Measurements from ENCODE around the gene CBFA2T3. TPM values are rescaled to one million over a fixed set of nuclear protein-coding genes. Genes with fewer than 3 reads are reported as not detected.

Gene CBFA2T3
- total RNA-seq, 1 experiment from 2014 or later = 2.9 TPM

DNA sequence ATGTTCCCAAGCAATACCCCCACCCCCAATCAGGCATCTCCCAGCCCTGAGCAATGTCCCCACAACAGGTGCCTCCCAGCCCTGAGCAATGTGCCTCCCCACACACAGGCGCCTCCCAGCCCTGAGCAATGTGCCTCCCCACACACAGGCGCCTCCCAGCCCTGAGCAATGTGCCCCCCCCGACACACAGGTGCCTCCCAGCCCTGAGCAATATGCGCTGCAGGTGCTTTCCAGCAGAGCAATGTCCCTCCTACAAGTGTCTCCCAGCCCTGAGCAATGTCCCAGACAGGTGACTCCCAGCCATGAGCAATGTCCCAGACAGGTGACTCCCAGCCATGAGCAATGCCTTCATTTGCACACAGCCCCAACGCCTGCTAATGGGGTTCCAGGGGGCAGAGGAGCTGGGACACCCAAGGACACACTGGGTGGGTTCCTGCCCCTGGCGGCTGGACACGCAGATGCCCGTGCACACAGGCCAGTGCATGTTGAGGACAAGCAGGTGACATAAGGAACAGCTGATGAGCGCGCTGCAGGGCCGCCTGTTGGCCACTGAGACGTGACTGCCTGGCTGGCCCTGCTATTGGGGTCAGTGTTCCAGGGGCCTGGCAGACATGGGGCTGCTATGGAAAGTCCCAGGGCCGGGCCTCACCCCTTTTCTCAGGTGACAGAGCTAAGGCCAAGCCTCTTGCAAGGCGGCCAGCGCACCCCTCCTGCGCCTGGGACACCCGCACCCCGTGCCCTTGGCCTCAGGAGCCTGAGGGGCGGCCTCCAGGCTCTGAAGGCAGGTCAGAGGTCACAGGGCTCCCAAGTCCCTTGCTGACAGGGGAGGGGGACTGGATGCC, 83.7 kb downstream of the CBFA2T3 start:
- no peak overlapping the region for H2BK20ac ChIP-seq (ENCODE audit: low read depth, low read length, poor library complexity, severe bottlenecking)
- H3T11ph ChIP-seq (ENCODE audit: low read length) = no peak overlapping the region
- H2BK12ac ChIP-seq (ENCODE audit: insufficient read length, low read depth, low read length) = no peak overlapping the region
- no peak overlapping the region for H3K27ac ChIP-seq (ENCODE audit: insufficient read length, low read depth, low read length)
- no peaks in the 10 kb centered on the region for H3K79me2 ChIP-seq (ENCODE audit: insufficient read depth, low read length)
- H4K8ac ChIP-seq (replicated peaks; ENCODE audit: insufficient read length, low read depth, low read length) = no peak overlapping the region
- peaks cover 7% of the 10 kb centered on the region for H3K27me3 Mint-ChIP-seq (ENCODE audit: low read depth)
- H3K9me3 ChIP-seq (ENCODE audit: control insufficient read depth, low read depth, low read length) = no peaks in the 10 kb centered on the region
- peaks cover 0 to 8% of the 10 kb centered on the region in 2 experiments; a peak in 4 of 5 replicates for H3K9me3 Mint-ChIP-seq
- no peak overlapping the region for H4K5ac ChIP-seq (ENCODE audit: insufficient read length, low read depth, low read length)
- no peak overlapping the region for H4K91ac ChIP-seq (ENCODE audit: insufficient read length, low read depth, low read length)
- H3K9ac ChIP-seq (ENCODE audit: extremely low read depth, insufficient read length, low read length) = no peak overlapping the region
- no peak overlapping the region for H2BK120ac ChIP-seq (ENCODE audit: low read depth, low read length, poor library complexity, severe bottlenecking)
- WGBS (ENCODE audit: extremely low coverage, insufficient read length, low lambda C conversion rate) = no CpG with 5 or more reads among the region's 19 CpGs
- H2AFZ ChIP-seq (ENCODE audit: low read length) = no peak overlapping the region
- no peak overlapping the region for H2BK15ac ChIP-seq (ENCODE audit: low read depth, low read length)
- no peaks in the 10 kb centered on the region for H3K23me2 ChIP-seq (ENCODE audit: insufficient read length, low read depth, low read length, poor library complexity, severe bottlenecking)
- no peaks in the 10 kb centered on the region for H3K36me3 Mint-ChIP-seq (ENCODE audit: insufficient read depth in 1 of 3, low read depth in 3 of 3)
- no peak overlapping the region for H3K23ac ChIP-seq (ENCODE audit: insufficient read length, low read depth, low read length)
- H3K4me2 ChIP-seq (ENCODE audit: insufficient read depth, insufficient read length, low read length) = no peak overlapping the region
- no peak for TF ChIP-seq CTCF (conservative IDR thresholded peaks at IDR 0.05)
- H3K27me3 ChIP-seq (ENCODE audit: insufficient read depth, low read length) = no peaks in the 10 kb centered on the region
- no peak overlapping the region for H3K27ac Mint-ChIP-seq
- H3K4me3 Mint-ChIP-seq = no peak overlapping the region
- no peak overlapping the region for H3K18ac ChIP-seq (ENCODE audit: insufficient read length, low read depth, low read length)
- H3K4me1 Mint-ChIP-seq = no peaks in the 10 kb centered on the region
- no peak overlapping the region for H2BK5ac ChIP-seq (ENCODE audit: insufficient read length, low read length)
- H3K4ac ChIP-seq (ENCODE audit: low read depth, low read length) = no peak overlapping the region
- no peaks in the 10 kb centered on the region for H3K79me1 ChIP-seq (ENCODE audit: insufficient read depth, low read depth, low read length, poor library complexity, severe bottlenecking)
- no peaks in the 10 kb centered on the region for H3K4me1 ChIP-seq (ENCODE audit: insufficient read depth, low read length)
- no peaks in the 10 kb centered on the region for H4K20me1 ChIP-seq (ENCODE audit: control insufficient read depth, insufficient read depth, insufficient read length)
- H2AK5ac ChIP-seq (ENCODE audit: insufficient read length, low read length) = no peak overlapping the region
- H3K56ac ChIP-seq (ENCODE audit: insufficient read length, low read depth, low read length) = no peak overlapping the region
- DNase-seq = no peak
- H3K14ac ChIP-seq (ENCODE audit: insufficient read depth, low read length) = no peak overlapping the region

Data from H9 (cell line).